Brain microvascular endothelial cell (primary cell): Measurements from ENCODE around the gene RAPGEF4.

Experiments
- DNase-seq: peaks from one replicate; pipeline ENCODE4 v3.0.0-alpha.2; 2020
- H3K27ac ChIP-seq: fragments of 250-450 bp; sonication (Bioruptor Pico); 2 replicates; pipeline ENCODE4 v1.5.1; 2020; ENCODE audit warnings: mild to moderate bottlenecking, moderate library complexity
- H3K27me3 ChIP-seq: fragments of 250-450 bp; sonication (Bioruptor Pico); replicated peaks from 2 replicates; pipeline ENCODE4 v1.5.1; 2020; ENCODE audit warnings: mild to moderate bottlenecking
- H3K36me3 ChIP-seq: fragments of 250-450 bp; sonication (Bioruptor Pico); replicated peaks from 2 replicates; pipeline ENCODE4 v1.5.1; 2020; ENCODE audit warnings: mild to moderate bottlenecking
- H3K4me3 ChIP-seq: 2 replicates; pipeline ENCODE4 v1.5.1; 2011; ENCODE audit warnings: low read depth, mild to moderate bottlenecking, control low read depth, low read length, moderate library complexity
- in situ Hi-C: cut with HindIII; loops from 2 replicates; pipeline ENCODE4 v1.10.0; 2017; ENCODE audit warnings: low sequenced_read_pairs, low pct_ligation_motif_present
- TF ChIP-seq, protein P1 (sequence below): IDR thresholded peaks from 2 replicates; pipeline ENCODE4 v1.5.1; 2011; ENCODE audit warnings: low read depth, mild to moderate bottlenecking, moderate library complexity, low read length, control low read depth, inconsistent platforms; ENCODE audit errors: missing control alignments

RAPGEF4 gene

DNA sequence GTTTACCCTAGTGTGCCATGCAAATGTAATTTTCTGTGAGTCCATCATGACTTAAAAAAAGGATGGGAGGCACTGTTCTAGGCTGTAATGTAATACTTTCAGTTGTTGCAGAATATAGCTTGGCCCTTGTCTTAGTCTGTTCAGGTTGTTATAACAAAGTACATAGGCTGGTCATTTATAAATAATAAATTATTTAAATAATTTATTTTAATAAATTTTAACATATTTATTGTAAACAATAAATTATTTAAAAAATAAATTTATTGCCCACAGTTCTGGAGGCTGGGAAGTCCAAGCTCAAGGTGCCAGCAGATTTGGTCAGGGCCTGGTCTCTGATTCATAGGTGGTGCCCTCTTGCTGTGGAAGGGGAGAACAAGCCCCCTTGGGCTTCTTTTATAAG is 35.2 kb downstream of the RAPGEF4 start:
- TF ChIP-seq, protein P1, sequence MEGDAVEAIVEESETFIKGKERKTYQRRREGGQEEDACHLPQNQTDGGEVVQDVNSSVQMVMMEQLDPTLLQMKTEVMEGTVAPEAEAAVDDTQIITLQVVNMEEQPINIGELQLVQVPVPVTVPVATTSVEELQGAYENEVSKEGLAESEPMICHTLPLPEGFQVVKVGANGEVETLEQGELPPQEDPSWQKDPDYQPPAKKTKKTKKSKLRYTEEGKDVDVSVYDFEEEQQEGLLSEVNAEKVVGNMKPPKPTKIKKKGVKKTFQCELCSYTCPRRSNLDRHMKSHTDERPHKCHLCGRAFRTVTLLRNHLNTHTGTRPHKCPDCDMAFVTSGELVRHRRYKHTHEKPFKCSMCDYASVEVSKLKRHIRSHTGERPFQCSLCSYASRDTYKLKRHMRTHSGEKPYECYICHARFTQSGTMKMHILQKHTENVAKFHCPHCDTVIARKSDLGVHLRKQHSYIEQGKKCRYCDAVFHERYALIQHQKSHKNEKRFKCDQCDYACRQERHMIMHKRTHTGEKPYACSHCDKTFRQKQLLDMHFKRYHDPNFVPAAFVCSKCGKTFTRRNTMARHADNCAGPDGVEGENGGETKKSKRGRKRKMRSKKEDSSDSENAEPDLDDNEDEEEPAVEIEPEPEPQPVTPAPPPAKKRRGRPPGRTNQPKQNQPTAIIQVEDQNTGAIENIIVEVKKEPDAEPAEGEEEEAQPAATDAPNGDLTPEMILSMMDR = peak; percentile 2
- no peaks in the 10 kb centered on the region for H3K27me3 ChIP-seq
- no peak overlapping the region for H3K4me3 ChIP-seq
- H3K36me3 ChIP-seq = no peaks in the 10 kb centered on the region
- H3K27ac ChIP-seq = no peak overlapping the region
- in situ Hi-C loops = no loop called here
- DNase-seq = no peak

DNA sequence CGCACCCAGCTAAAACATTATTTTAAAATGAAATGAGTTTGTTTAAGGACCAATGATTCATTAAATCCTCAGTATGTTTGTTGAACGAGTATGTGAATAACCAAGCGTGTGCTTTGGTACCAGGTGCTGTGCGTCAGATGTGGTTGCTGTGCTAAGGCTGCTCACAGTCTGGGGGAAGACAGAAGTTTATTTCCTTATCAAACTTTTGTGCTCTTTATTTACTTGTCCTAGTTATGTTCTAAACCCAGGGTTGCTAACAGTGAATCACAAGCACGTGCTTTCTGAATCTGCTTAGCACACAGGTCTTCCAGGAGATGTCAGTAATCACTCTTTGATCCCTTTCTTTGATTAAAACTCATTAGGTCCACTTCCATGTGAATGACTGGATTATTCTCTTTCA is 37.0 kb downstream of the RAPGEF4 start:
- Histone ChIP-seq H3K27me3 (no peaks in the 10 kb centered on the region), H3K36me3 (no peaks in the 10 kb centered on the region), H3K27ac (no peak overlapping the region), H3K4me3 (no peak overlapping the region)
- peak; percentile 13 for DNase-seq
- TF ChIP-seq, protein P1 = no peak
- in situ Hi-C loops = no loop called here

DNA sequence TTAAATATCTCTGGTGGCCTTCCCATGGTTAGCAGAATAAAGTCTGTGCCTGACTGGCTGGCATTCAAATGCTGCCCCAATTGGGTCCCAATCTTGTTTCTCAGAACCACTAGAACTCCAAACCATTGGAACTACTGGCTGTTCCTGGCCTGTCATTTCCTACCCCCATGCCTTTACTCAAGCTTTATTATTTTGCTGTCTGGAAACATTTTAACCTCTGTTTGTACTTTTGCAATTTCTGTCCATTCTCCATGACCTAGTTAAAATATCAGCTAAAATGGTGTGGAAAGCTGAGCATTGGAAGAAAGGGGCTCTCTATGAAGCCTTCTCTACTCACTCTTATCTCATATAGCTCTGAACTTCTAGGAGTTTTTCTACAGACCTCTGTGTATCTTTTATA is 38.7 kb downstream of the RAPGEF4 start:
- in situ Hi-C loops = no loop called here
- Histone ChIP-seq H3K27ac (no peak overlapping the region), H3K27me3 (no peaks in the 10 kb centered on the region), H3K36me3 (no peaks in the 10 kb centered on the region), H3K4me3 (no peak overlapping the region)
- TF ChIP-seq, protein P1 = no peak
- no peak for DNase-seq

DNA sequence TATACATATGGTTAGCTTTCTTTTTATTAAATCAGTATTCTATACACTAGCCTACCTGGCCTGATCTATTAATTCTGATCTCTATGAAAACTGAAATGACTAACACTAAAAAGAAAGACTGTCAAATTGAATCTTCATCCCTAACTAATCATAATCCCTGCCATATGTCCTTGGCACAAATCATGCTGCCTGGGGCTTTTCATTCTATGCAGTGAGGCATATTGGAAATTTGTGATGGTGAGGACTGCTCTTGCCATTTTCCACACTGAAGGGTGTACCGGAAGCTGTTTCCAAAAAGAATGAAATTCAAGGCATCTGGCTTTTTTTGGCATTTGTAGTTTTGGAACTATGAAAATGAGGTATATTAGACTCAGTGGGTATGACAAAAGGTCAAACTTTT is 39.7 kb downstream of the RAPGEF4 start:
- no peak overlapping the region for H3K27ac ChIP-seq
- in situ Hi-C loops = no loop called here
- no peak for DNase-seq
- TF ChIP-seq, protein P1 = no peak
- H3K4me3 ChIP-seq = no peak overlapping the region
- H3K36me3 ChIP-seq = no peaks in the 10 kb centered on the region
- no peaks in the 10 kb centered on the region for H3K27me3 ChIP-seq

DNA sequence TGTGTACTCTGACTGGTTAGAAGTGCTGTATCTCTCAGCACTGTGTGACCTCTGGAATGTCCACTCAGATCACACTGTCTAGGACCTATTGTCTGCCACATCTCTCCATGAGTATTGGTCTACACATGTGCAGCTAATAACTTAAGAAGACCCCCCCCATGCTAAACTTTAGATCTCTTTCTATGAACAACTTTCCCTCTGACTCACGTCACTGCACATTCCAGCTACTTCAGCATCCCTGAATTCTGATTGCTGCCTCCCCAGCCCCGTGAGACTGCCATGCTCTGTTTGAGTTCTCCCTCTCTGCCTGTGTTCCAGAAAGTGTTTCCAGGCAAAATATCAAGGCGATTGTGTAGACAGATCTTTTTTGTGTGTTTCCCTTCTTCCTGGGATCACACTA is 41.8 kb downstream of the RAPGEF4 start:
- peak; percentile 33 for DNase-seq
- in situ Hi-C loops = no loop called here
- TF ChIP-seq, protein P1 = no peak

DNA sequence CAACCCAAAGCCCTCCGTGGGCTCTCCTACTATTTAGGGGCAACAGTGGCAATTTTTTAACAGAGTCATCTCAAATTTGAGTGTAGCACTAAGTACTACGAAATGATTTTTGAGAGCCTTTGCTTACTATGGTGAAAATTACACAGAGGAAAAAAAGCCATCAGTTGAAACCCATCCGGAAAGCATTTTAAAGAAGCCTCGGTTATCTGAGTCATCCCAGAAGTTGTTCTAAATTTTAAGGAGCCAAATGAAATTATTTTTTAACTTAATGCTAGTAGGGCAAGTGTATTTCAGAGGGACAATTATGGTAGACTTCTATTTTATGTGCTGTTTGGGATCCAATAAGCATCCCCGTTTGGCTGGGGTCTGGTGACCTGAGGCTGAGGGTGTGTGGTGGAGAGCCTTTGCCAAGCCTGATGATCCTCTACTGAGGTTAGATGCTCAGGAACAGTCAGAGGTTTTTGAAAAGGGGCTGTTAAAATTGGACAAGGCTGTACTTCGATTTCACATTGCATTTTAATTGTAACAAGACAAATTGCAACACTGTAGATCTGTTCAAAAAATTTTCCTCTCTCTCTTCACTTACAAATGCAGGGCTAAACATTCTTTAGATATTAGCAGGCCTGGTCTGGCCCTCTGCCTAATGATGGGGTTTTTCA is 47.0 kb downstream of the RAPGEF4 start:
- no peak overlapping the region for H3K27ac ChIP-seq
- H3K27me3 ChIP-seq = no peaks in the 10 kb centered on the region
- no peak overlapping the region for H3K4me3 ChIP-seq
- DNase-seq = no peak
- TF ChIP-seq, protein P1 = no peak
- in situ Hi-C loops = no loop called here
- no peaks in the 10 kb centered on the region for H3K36me3 ChIP-seq

More for the DNA sequence above, 41.8 kb downstream of the RAPGEF4 start:
- Histone ChIP-seq H3K27ac (no peak overlapping the region), H3K27me3 (no peaks in the 10 kb centered on the region), H3K4me3 (no peak overlapping the region), H3K36me3 (no peaks in the 10 kb centered on the region)
